ENCODE data around the gene MORC2.

- TF ChIP-seq, protein P1, sequence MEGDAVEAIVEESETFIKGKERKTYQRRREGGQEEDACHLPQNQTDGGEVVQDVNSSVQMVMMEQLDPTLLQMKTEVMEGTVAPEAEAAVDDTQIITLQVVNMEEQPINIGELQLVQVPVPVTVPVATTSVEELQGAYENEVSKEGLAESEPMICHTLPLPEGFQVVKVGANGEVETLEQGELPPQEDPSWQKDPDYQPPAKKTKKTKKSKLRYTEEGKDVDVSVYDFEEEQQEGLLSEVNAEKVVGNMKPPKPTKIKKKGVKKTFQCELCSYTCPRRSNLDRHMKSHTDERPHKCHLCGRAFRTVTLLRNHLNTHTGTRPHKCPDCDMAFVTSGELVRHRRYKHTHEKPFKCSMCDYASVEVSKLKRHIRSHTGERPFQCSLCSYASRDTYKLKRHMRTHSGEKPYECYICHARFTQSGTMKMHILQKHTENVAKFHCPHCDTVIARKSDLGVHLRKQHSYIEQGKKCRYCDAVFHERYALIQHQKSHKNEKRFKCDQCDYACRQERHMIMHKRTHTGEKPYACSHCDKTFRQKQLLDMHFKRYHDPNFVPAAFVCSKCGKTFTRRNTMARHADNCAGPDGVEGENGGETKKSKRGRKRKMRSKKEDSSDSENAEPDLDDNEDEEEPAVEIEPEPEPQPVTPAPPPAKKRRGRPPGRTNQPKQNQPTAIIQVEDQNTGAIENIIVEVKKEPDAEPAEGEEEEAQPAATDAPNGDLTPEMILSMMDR (conservative IDR thresholded peaks at IDR 0.05 in 1 of 2, IDR thresholded peaks at IDR 0.05 in 1 of 2; ENCODE audit: extremely low read depth in 1 of 2, insufficient read depth in 1 of 2, low read depth in 1 of 2, low read length in 2 of 2): no peak
- TF ChIP-seq EZH2 (IDR thresholded peaks at IDR 0.05; ENCODE audit: borderline replicate concordance, low read length): no peak
Observed at GRCh38 chr22:30989474-30989873, 20.9 kb upstream of the MORC2 start.
